ENCODE results near the gene ACSF2.

Gene ACSF2

DNA sequence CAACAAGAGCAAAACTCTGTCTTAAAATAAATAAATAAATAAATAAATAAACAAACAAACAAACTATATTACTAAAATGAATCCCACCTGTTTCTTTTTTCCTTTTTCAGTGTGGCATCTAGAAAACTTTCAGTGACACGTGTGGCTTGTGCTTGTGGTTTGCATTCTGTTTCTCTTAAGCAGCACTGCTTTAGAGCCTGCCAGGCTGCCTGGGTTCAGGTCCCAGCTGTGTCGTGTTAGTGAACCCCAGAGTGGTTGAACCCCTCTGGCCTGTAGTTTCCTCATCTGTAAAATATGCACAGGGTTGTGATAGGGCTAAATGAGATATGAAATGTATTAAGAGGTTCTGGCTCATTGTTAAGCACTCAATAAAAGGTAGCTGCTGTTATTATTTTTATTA lies 94.5 kb downstream of the ACSF2 start:
- H3K9me3 ChIP-seq (ENCODE audit: control insufficient read depth in 2 of 2, low read length in 2 of 2): no peaks in the 10 kb centered on the region
- H3K27ac ChIP-seq (ENCODE audit: low read depth in 2 of 2, low read length in 2 of 2): no peak overlapping the region
- no peak overlapping the region for H3K4me3 ChIP-seq (ENCODE audit: low read length in 2 of 2)
- peaks cover 4 to 7% of the 10 kb centered on the region in 2 donors for H3K4me1 ChIP-seq (ENCODE audit: control insufficient read depth in 2 of 2, insufficient read depth in 2 of 2, low read length in 2 of 2)
- no peaks in the 10 kb centered on the region for H3K27me3 ChIP-seq (ENCODE audit: control insufficient read depth in 2 of 2, insufficient read depth in 2 of 2, low read length in 2 of 2)
- H3K36me3 ChIP-seq (ENCODE audit: control insufficient read depth in 2 of 2, insufficient read depth in 2 of 2, low read length in 2 of 2): no peaks in the 10 kb centered on the region
- no peak overlapping the region for H3K9ac ChIP-seq (ENCODE audit: low read depth in 1 of 2, low read length in 2 of 2)

DNA sequence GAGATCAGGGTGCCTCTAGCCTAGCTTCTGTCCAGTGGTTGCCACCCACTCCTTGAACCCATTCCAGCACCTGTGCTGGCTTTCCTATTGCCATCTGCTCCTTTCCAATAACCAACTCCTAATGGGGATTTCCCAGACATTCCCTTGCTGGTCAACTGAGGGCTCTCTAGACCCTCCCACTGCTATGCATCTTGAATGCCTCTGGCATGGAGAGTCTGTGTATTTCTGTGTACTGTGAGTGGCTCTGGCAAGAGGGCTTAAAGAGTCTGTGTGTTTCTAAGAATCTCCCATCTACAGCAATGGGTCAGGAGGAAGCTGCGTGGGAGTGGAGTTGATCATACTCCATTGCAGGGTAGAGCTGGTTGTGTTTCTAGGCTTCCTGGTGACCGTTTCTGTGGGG lies 95.5 kb downstream of the ACSF2 start:
- H3K27ac ChIP-seq (ENCODE audit: low read depth in 2 of 2, low read length in 2 of 2): no peak overlapping the region
- H3K4me1 ChIP-seq (ENCODE audit: control insufficient read depth in 2 of 2, insufficient read depth in 2 of 2, low read length in 2 of 2): peaks cover 4 to 7% of the 10 kb centered on the region in 2 donors
- no peaks in the 10 kb centered on the region for H3K36me3 ChIP-seq (ENCODE audit: control insufficient read depth in 2 of 2, insufficient read depth in 2 of 2, low read length in 2 of 2)
- no peaks in the 10 kb centered on the region for H3K9me3 ChIP-seq (ENCODE audit: control insufficient read depth in 2 of 2, low read length in 2 of 2)
- H3K9ac ChIP-seq (ENCODE audit: low read depth in 1 of 2, low read length in 2 of 2): no peak overlapping the region
- H3K4me3 ChIP-seq (ENCODE audit: low read length in 2 of 2): no peak overlapping the region
- H3K27me3 ChIP-seq (ENCODE audit: control insufficient read depth in 2 of 2, insufficient read depth in 2 of 2, low read length in 2 of 2): no peaks in the 10 kb centered on the region

GRCh38 chr17:50522766-50523165 lies 96.7 kb downstream of the ACSF2 start:
- Histone ChIP-seq H3K9me3 (ENCODE audit: control insufficient read depth in 2 of 2, low read length in 2 of 2) (no peaks in the 10 kb centered on the region), H3K27ac (ENCODE audit: low read depth in 2 of 2, low read length in 2 of 2) (no peak overlapping the region), H3K36me3 (ENCODE audit: control insufficient read depth in 2 of 2, insufficient read depth in 2 of 2, low read length in 2 of 2) (no peaks in the 10 kb centered on the region), H3K27me3 (ENCODE audit: control insufficient read depth in 2 of 2, insufficient read depth in 2 of 2, low read length in 2 of 2) (no peaks in the 10 kb centered on the region), H3K9ac (ENCODE audit: low read depth in 1 of 2, low read length in 2 of 2) (no peak overlapping the region), H3K4me3 (ENCODE audit: low read length in 2 of 2) (no peak overlapping the region), H3K4me1 (ENCODE audit: control insufficient read depth in 2 of 2, insufficient read depth in 2 of 2, low read length in 2 of 2) (peaks cover 2 to 6% of the 10 kb centered on the region in 2 donors)

- Histone ChIP-seq H3K27ac (ENCODE audit: low read depth in 2 of 2, low read length in 2 of 2) (no peak overlapping the region), H3K9ac (ENCODE audit: low read depth in 1 of 2, low read length in 2 of 2) (no peak overlapping the region), H3K4me1 (ENCODE audit: control insufficient read depth in 2 of 2, insufficient read depth in 2 of 2, low read length in 2 of 2) (peaks cover 0 to 3% of the 10 kb centered on the region in 2 donors), H3K4me3 (ENCODE audit: low read length in 2 of 2) (no peak overlapping the region), H3K9me3 (ENCODE audit: control insufficient read depth in 2 of 2, low read length in 2 of 2) (no peaks in the 10 kb centered on the region), H3K27me3 (ENCODE audit: control insufficient read depth in 2 of 2, insufficient read depth in 2 of 2, low read length in 2 of 2) (no peaks in the 10 kb centered on the region), H3K36me3 (ENCODE audit: control insufficient read depth in 2 of 2, insufficient read depth in 2 of 2, low read length in 2 of 2) (no peaks in the 10 kb centered on the region)
Observed at GRCh38 chr17:50523208-50523607, 97.2 kb downstream of the ACSF2 start.

All from mucosa of rectum (tissue), 2 donors.